Right cardiac atrium (tissue), 5 donors: ENCODE results near the gene CEP112. TPM values are rescaled to one million over a fixed set of nuclear protein-coding genes. Genes with fewer than 3 reads are reported as not detected.
"Not testable (repeated sequence)": the region's sequence is repeated elsewhere in the genome, so short reads cannot be mapped to it uniquely, and the experiment has no call there.

ENCODE experiments used
- ATAC-seq, 2 donors: fragments of 200-7000 bp; cut with Tn5 transposase; one replicate each; pipeline versions ENCODE4 v1.8.0 to v1.9.1; 2020; ENCODE audit warnings: moderate library complexity in 2 of 2, mild to moderate bottlenecking in 1 of 2
- DNase-seq, 3 donors: peaks; one replicate each; pipeline ENCODE4 v3.0.0-alpha.2; 2020
- H3K27ac ChIP-seq: one replicate; pipeline ENCODE4 v1.5.1; 2013; ENCODE audit warnings: mild to moderate bottlenecking, low read length, control low read depth, moderate library complexity
- H3K27me3 ChIP-seq: one replicate; pipeline ENCODE4 v1.6.1; 2013; ENCODE audit not compliant: control insufficient read depth, insufficient read depth
- H3K4me1 ChIP-seq: one replicate; pipeline ENCODE4 v1.6.1; 2013; ENCODE audit warnings: low read length; ENCODE audit not compliant: control insufficient read depth, insufficient read depth
- H3K4me3 ChIP-seq: one replicate; pipeline ENCODE4 v1.5.1; 2013; ENCODE audit warnings: low read length, control low read depth
- H3K9me3 ChIP-seq: one replicate; pipeline ENCODE4 v1.6.1; 2013; ENCODE audit warnings: low read length; ENCODE audit not compliant: control insufficient read depth
- WGBS: extraction: QIAGEN DNeasy Blood & Tissue Kit; methylation state at CpG from one replicate; pipeline ENCODE4 v1.1.7; 2013; 5-methylcytosine and 5-hydroxymethylcytosine counted together
- intact Hi-C, 4 donors: fragments of 100-400 bp; cut with DNase I; formaldehyde crosslinking; loops; one replicate each; pipeline versions ENCODE4 v1.11.0 to v1.14.0; 2022 to 2023
- polyA plus RNA-seq: library from polyadenylated mRNA; stranded (reverse); fragments of 200-250 nt; gene quantifications from one replicate; pipeline ENCODE4 v1.2.3, GENCODE V29; 2013
- total RNA-seq, 4 donors: library from RNA; stranded (reverse); fragmentation: NEBNext Ultra II Directional; extraction: Animal tissue kit (Norgen Biotek cat#: 25700); gene quantifications; one replicate each; pipeline ENCODE4 v1.2.1, GENCODE V29; 2021
- donor health status: healthy with polysubstance abuse.
- donor health status: DM: no; HTN: yes; CAD: no.
- donor health status: DM: no; HTN: no; CAD: no.
- donor health status: DM: no; HTN: yes; CAD: no; lungs with severe emphysema.
- donor health status: DM: yes; HTN: yes; CAD: no.

The CEP112 gene
- total and polyA plus RNA-seq, 5 donors, result 11.1 to 23.1 (median 18.0) TPM

DNA sequence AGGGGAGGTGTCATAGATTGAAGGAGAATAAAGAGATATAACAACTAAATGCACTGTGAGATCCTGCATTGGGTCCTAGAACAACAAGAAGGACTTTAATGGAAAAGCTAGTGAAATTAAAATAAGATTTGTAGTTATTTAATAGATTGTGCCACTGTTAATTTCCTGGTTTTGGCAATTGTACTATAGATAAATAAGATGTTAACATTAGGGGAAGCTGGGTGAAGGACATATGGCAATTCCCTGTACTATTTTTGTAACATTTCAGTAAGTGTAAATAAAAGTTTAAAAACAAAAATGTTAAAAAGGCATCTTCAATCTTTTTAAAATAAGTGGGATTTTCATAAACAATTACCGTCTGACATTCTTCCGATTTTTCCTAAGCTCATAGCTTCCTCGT is 372.1 kb downstream of the CEP112 start:
- WGBS, result 38% methylated on average over 3 of the region's 3 CpGs
- Histone ChIP-seq H3K27me3 (no peaks in the 10 kb centered on the region), H3K27ac (no peak overlapping the region), H3K4me3 (no peak overlapping the region), H3K9me3 (no peaks in the 10 kb centered on the region), H3K4me1 (no peaks in the 10 kb centered on the region)
- no peak for DNase-seq
- intact Hi-C loops, result no loop called here
- no peak for ATAC-seq

DNA sequence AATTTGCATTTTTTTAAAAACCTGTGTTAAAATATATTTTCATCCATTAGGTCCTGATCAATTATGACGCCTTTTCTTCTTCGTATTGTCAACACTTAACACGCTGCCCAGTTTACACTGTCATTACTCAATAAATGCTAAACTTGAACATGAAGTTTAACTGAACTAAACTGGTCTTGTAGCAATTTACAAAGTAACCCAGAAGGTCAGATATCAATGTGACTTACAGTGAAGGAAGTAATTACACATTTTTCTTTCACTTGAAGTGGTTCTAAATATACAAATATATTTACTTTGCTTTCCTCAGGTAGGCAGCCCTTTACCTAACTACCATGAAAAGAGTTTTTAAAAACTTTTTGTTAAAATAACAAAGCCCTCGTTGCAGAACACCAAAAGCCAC is 374.0 kb downstream of the CEP112 start:
- intact Hi-C loops, result no loop called here
- no peaks in the 10 kb centered on the region for H3K9me3 ChIP-seq

DNA sequence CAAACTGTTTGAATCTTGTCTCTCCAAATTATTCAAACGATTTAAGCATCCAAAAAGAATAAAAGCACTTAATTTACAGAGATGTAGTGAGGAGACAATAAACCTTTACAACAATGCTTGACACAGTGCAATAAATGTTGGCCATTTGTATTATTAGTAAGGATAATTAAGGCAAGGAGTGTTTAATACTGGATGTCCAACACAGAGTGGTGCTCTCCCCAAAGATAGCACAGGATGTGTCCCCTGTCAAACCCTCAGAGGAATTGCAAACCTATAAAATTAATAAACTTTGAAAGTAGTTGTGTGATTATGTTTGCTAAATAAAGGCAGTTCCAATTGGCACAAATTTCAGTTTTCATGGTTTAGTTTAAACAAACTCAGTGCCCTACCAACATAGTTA is 377.5 kb downstream of the CEP112 start:
- Histone ChIP-seq H3K9me3 (no peaks in the 10 kb centered on the region), H3K4me3 (no peak overlapping the region), H3K27me3 (no peaks in the 10 kb centered on the region), H3K27ac (no peak overlapping the region), H3K4me1 (no peaks in the 10 kb centered on the region)
- WGBS, result 85% methylated on average over 1 of the region's 1 CpG
- intact Hi-C loops, result no loop called here
- no peak for DNase-seq
- no peak for ATAC-seq

More for the DNA sequence above, 374.0 kb downstream of the CEP112 start:
- Histone ChIP-seq H3K4me3 (no peak overlapping the region), H3K27me3 (no peaks in the 10 kb centered on the region), H3K4me1 (no peaks in the 10 kb centered on the region), H3K27ac (no peak overlapping the region)
- 86% methylated on average over 4 of the region's 4 CpGs for WGBS
- DNase-seq (no peak), ATAC-seq (no peak)

DNA sequence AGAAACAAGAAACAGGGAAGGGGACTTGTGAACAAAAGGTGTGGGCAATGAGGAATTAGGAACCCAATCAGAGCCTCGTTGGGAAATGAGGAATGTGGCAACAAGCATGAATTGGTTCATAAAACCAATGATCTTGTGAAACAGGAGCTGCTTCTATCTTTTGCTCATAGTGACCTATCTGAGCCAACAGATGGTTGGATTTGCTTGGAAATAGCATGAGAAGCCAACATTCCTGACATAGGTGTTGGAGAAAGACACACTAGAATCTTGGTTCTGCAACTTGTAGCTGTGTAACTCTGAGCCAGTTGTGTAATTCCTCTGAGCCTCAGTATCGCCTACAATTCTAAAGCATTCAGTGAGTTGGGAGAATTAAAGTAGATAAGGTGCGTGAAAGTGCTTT is 378.6 kb downstream of the CEP112 start:
- no peak for ATAC-seq
- H3K9me3 ChIP-seq, result no peaks in the 10 kb centered on the region
- no peaks in the 10 kb centered on the region for H3K4me1 ChIP-seq
- no peak overlapping the region for H3K27ac ChIP-seq
- intact Hi-C loops, result no loop called here
- WGBS, result 74% methylated on average over 3 of the region's 3 CpGs
- H3K4me3 ChIP-seq, result no peak overlapping the region
- H3K27me3 ChIP-seq, result no peaks in the 10 kb centered on the region
- no peak for DNase-seq

DNA sequence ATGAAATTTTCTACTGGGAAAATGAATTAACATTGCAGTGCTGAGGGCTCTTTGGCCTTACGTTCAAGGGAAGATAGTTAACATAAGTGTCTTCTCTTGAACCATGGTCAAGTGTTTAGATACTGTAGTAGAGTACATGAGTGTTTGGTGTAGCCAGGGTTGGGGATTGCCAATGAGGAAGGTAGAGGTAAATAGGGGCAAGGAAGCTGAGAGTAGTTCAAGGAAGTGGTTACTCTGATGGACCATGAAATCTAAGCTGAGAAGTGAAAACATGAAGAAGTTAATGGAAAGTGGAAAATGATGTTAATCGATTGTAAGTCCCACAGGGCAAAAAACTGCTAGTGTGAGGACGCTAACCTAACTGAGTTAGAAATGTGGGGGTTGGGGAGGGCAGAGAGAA is 380.9 kb downstream of the CEP112 start:
- 61% methylated on average over 3 of the region's 3 CpGs for WGBS
- ATAC-seq, result no peak
- Histone ChIP-seq H3K9me3 (no peaks in the 10 kb centered on the region), H3K27me3 (no peaks in the 10 kb centered on the region), H3K4me1 (no peaks in the 10 kb centered on the region), H3K4me3 (no peak overlapping the region), H3K27ac (no peak overlapping the region)
- intact Hi-C loops, result no loop called here
- DNase-seq, result no peak

DNA sequence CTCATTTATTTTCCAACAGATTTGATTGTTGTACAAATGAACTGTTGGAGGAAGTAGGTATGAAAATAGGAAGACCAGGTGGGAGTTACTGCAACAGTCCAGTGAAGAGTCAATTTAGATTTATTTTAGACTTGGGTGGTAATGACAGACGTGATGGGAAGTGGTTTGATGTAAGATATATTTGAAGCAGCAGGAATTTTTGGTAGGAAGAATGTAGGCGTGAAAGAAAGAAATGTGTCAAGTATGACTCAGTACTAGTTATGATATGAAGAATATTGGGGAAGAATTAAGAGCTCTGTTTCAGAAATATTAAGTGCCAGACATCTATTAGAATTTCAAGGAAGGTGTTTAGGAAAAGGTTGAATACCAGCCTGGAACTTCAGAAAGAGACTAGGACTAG is 382.6 kb downstream of the CEP112 start:
- no peaks in the 10 kb centered on the region for H3K9me3 ChIP-seq
- no peaks in the 10 kb centered on the region for H3K27me3 ChIP-seq
- no peak overlapping the region for H3K27ac ChIP-seq
- WGBS, result 61% methylated on average over 2 of the region's 2 CpGs
- DNase-seq (no peak), ATAC-seq (no peak)
- H3K4me1 ChIP-seq, result no peaks in the 10 kb centered on the region
- intact Hi-C loops, result no loop called here
- H3K4me3 ChIP-seq, result no peak overlapping the region

DNA sequence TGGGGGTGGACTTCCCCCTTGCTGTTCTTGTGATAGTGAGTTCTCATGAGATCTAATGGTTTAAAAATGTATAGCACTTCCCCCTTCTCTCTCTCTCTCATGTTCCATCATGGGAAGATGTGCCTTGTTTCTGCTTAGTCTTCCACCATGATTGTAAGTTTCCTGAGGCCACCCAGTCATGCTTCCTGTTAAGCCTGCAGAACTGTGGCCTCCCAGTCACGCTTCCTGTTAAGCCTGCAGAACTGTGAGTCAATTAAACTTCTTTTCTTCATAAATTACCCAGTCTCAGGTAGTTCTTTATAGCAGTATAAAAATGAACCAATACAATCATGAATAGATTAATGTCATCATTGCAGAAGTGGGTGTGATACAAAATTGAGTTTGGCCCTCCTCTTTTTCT is 383.4 kb downstream of the CEP112 start:
- H3K4me3 ChIP-seq, H3K27ac ChIP-seq, ATAC-seq, intact Hi-C loops, H3K4me1 ChIP-seq, DNase-seq, H3K27me3 ChIP-seq, H3K9me3 ChIP-seq: not testable (repeated sequence)
- 94% methylated on average over 1 of the region's 1 CpG for WGBS

DNA sequence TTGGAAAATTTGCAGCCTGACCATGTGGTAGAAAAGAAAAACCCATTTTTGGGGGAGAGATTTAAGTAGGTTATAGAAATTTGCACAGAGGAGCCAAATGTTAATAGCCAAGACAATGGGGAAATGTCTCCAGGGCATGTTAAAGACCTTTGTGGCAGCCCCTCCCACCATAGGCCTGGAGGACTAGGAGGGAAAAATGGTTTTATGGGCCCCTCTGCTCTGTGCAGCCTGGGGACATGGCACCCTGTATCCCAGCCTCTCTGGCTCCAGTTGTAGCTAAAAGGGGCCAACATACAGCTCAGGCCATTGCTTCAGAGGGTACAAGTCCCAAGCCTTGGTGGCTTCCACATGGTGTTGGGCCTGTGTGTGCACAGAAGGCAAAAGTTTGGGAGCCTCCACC is 384.6 kb downstream of the CEP112 start:
- no peak overlapping the region for H3K27ac ChIP-seq
- H3K9me3 ChIP-seq, result no peaks in the 10 kb centered on the region
- H3K27me3 ChIP-seq, result no peaks in the 10 kb centered on the region
- DNase-seq, result no peak
- no peak for ATAC-seq
- H3K4me3 ChIP-seq, result no peak overlapping the region
- intact Hi-C loops, result no loop called here
- no peaks in the 10 kb centered on the region for H3K4me1 ChIP-seq

DNA sequence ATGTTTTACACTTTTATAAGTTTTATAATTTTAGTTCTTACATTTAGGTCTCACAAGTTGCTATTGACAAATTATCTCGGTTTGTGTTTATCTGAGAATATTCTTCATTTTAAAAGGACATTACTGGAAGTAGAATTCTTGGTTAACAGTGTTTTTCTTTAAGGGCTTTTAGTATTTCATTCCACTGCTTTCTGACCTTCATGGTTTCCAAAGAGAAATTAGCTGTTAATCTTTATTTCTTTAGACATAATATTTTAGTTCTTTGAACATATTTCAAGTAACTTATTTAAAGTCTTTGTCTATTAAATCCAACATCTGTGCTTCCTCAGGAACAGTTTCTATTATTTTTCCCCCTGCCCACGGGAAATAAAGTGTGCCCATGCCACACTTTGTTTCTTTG is 390.4 kb downstream of the CEP112 start:
- ATAC-seq (no peak), DNase-seq (no peak)
- no peak overlapping the region for H3K4me3 ChIP-seq
- no peak overlapping the region for H3K27ac ChIP-seq
- no peaks in the 10 kb centered on the region for H3K4me1 ChIP-seq
- WGBS, result 97% methylated on average over 2 of the region's 2 CpGs
- H3K27me3 ChIP-seq, result no peaks in the 10 kb centered on the region
- intact Hi-C loops, result no loop called here
- H3K9me3 ChIP-seq, result no peaks in the 10 kb centered on the region

DNA sequence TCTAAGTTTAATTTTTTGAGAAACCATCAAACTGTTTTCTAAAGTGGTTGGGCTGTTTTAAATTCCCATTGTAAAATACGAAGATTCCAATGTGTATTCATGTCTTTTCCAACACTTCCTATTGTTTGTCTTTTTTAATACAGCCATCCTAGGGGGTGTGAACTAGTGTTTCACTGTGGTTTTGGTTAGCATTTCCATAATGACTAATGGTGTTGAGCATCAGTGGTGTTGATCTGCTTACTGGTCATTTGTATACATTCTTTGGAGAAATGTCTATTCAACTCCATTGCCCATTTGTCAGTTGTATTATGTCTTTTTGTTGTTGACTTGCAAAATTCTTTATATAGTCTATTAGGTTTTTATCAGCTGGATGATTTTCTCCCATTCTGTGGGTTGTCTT is 391.3 kb downstream of the CEP112 start:
- intact Hi-C loops, result no loop called here
- Histone ChIP-seq H3K4me1 (no peaks in the 10 kb centered on the region), H3K4me3 (no peak overlapping the region), H3K9me3 (no peaks in the 10 kb centered on the region), H3K27me3 (no peaks in the 10 kb centered on the region), H3K27ac (no peak overlapping the region)
- no peak for DNase-seq
- no peak for ATAC-seq
- WGBS, result 99% methylated on average over 1 of the region's 1 CpG

DNA sequence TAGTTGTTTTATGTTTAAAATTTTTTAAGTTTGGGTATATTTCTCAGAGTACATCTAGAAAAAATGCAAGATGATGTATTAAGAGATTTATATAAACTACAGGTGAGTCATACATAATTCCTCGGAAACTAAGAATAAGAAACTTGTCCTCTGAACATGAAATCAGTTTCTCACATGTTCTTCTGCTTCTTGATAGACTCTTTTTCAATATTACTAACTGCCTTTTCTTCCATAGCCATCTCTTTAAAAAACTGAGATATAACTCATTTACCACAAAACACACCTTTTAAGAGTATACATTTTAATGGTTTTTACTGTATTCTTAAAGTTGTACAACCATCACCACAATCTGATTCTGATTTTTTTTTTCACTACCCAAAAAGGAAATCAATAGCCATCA is 392.1 kb downstream of the CEP112 start:
- Histone ChIP-seq H3K27ac (no peak overlapping the region), H3K27me3 (no peaks in the 10 kb centered on the region), H3K4me1 (no peaks in the 10 kb centered on the region), H3K9me3 (no peaks in the 10 kb centered on the region), H3K4me3 (no peak overlapping the region)
- ATAC-seq, result no peak
- intact Hi-C loops, result no loop called here
- no peak for DNase-seq
- WGBS, result 96% methylated on average over 1 of the region's 1 CpG

DNA sequence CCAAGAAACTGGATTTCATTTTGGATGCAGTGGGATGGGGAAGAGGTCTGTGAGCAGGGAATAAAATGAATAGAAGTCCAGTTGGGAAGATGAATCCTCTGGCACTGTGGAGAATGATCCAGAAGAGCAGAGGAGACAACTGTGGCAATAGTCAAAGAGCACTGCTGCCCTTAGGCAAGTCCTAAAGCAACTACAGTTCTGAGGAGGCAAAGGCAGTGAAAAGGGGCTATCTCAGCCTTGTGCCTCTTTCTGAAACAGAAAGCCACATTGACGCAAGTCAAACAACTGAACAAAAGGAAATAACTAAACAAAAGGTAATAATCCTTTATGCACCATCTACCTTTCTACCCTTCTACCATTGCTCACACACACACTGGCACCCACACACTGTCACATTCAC is 392.5 kb downstream of the CEP112 start:
- DNase-seq, result no peak
- intact Hi-C loops, result no loop called here
- Histone ChIP-seq H3K9me3 (no peaks in the 10 kb centered on the region), H3K4me1 (no peaks in the 10 kb centered on the region), H3K4me3 (no peak overlapping the region), H3K27me3 (no peaks in the 10 kb centered on the region), H3K27ac (no peak overlapping the region)
- 95% methylated on average over 1 of the region's 1 CpG for WGBS
- no peak for ATAC-seq
